Metanephros (tissue), 2 donors: ENCODE results near the gene CEL. TPM values are rescaled to one million over a fixed set of nuclear protein-coding genes. Genes with fewer than 3 reads are reported as not detected.

Experiments
- small RNA-seq: library from RNA; depleted of rRNA; stranded (forward); fragments of <200 nt; gene quantifications from one replicate; pipeline ENCODE3, GENCODE V24; 2014; ENCODE audit warnings: low replicate concordance
- total RNA-seq: library from RNA; depleted of rRNA; stranded (reverse); fragments of >200 nt; gene quantifications from one replicate; pipeline ENCODE4 v1.2.3, GENCODE V29; 2014

The CEL gene
- 4.4 TPM for total RNA-seq

GRCh38 chr9:133061764-133062145, at the start of gene CEL:
TSS of gene CEL (plus strand) at chr9:133061981. CDS start at chr9:133062003, 22 bp downstream.

DNA sequence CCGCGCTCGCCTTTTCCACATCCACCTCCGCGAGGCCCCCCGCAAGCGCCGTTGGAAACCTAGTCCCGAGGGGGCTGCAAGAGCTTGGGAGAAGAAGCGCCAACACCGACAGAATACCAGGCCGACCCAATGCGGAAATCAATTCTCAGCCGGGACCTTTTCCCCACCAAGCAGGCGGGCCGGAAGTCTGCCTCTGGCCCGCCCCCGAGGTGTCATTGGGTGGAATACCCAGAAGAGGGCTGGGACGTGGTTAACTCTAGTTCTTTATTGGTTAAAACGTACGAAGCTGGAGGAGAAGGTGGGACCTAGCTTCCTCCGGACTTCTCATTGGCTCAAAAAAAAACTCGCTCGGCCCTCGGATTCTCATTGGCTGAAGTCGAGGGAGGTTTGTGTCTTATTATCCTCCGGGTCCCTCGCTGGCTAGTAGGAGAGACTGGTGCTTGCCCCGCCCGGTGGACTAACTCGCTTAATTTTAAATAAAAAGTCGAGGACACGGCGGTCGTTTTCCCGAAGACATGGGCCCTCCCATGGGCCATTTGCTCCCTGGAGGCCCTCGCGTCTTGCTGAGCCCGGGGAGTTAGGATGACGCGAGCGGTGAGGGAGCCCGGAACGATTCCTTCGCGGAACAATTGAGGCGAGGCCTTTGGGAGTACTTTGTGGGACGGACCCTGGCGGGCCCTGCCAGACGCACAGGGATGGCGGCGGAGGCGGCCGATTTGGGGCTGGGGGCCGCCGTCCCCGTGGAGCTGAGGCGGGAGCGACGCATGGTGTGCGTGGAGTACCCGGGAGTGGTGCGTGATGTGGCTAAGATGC, 31.3 kb upstream of the CEL start, which contains the start of gene GTF3C5:
TSS of gene GTF3C5 (plus strand) at position 681 of the 813 bp plus-strand sequence. CDS start at position 696, 15 bp downstream.

Small RNAs within 50 kb of the gene (small RNA-seq; reads per million reads assigned to genes)
- gene MIR6877: not detected

Other genes with a start within 250 kb of the CEL start
- gene AK8, start 183.7 kb upstream of the CEL start, total RNA-seq: 1.9 TPM
- 6.0 TPM for gene SPACA9, start 183.1 kb upstream of the CEL start, total RNA-seq
- gene TSC1, start 117.4 kb upstream of the CEL start, total RNA-seq: 63.8 TPM
- 2.0 TPM for gene GFI1B, start 83.3 kb upstream of the CEL start, total RNA-seq
- 46.4 TPM for gene GTF3C5, start 31.0 kb upstream of the CEL start, total RNA-seq
- gene RALGDS, start 59.3 kb downstream of the CEL start, total RNA-seq: 42.4 TPM
- 5.6 TPM for gene GBGT1, start 101.9 kb downstream of the CEL start, total RNA-seq
- gene OBP2B, start 147.3 kb downstream of the CEL start, total RNA-seq: not detected
- gene ABO, start 213.2 kb downstream of the CEL start, total RNA-seq: 5.1 TPM